Activated naive CD8-positive, alpha-beta T cell treated with anti-CD3 and anti-CD28 coated beads, Interleukin-2, amount 50 U/mL, for 24 hours (primary cell): ENCODE results near the gene MVB12B.

Source experiments
- ATAC-seq: fragments of 150-1000 bp; cut with Tn5 transposase; one replicate; pipeline ENCODE4 v1.10.0; 2021
- DNase-seq: peaks from one replicate; pipeline ENCODE4 v3.0.0; 2021
- H3K27ac Mint-ChIP-seq: one replicate; pipeline ENCODE4 v1.8.0; 2021; ENCODE audit warnings: mild to moderate bottlenecking, mixed read lengths
- H3K27me3 Mint-ChIP-seq: one replicate; pipeline ENCODE4 v1.8.0; 2021; ENCODE audit warnings: mixed read lengths
- H3K36me3 Mint-ChIP-seq: one replicate; pipeline ENCODE4 v1.8.0; 2021; ENCODE audit warnings: low read depth, mixed read lengths
- H3K4me1 Mint-ChIP-seq: one replicate; pipeline ENCODE4 v1.8.0; 2021; ENCODE audit warnings: mixed read lengths
- H3K4me3 Mint-ChIP-seq: one replicate; pipeline ENCODE4 v1.8.0; 2021; ENCODE audit warnings: mild to moderate bottlenecking, moderate library complexity, mixed read lengths
- H3K9me3 Mint-ChIP-seq: one replicate; pipeline ENCODE4 v1.8.0; 2021; ENCODE audit warnings: mixed read lengths

MVB12B gene

GRCh38 chr9:126389992-126390391 is 63.4 kb downstream of the MVB12B start:
- H3K4me1 Mint-ChIP-seq: peaks cover 21% of the 10 kb centered on the region
- peak overlapping the region; percentile 32 for H3K27ac Mint-ChIP-seq
- DNase-seq (no peak), ATAC-seq (no peak)
- H3K27me3 Mint-ChIP-seq: no peaks in the 10 kb centered on the region
- peaks cover 5% of the 10 kb centered on the region for H3K36me3 Mint-ChIP-seq
- H3K9me3 Mint-ChIP-seq: no peaks in the 10 kb centered on the region
- H3K4me3 Mint-ChIP-seq: no peak overlapping the region

- H3K4me1 Mint-ChIP-seq: peaks cover 30% of the 10 kb centered on the region
- no peak overlapping the region for H3K4me3 Mint-ChIP-seq
- DNase-seq (no peak), ATAC-seq (no peak)
- no peaks in the 10 kb centered on the region for H3K9me3 Mint-ChIP-seq
- H3K36me3 Mint-ChIP-seq: peaks cover 5% of the 10 kb centered on the region
- H3K27ac Mint-ChIP-seq: no peak overlapping the region
- H3K27me3 Mint-ChIP-seq: no peaks in the 10 kb centered on the region
Observed at GRCh38 chr9:126390923-126391322, 64.3 kb downstream of the MVB12B start.

DNA sequence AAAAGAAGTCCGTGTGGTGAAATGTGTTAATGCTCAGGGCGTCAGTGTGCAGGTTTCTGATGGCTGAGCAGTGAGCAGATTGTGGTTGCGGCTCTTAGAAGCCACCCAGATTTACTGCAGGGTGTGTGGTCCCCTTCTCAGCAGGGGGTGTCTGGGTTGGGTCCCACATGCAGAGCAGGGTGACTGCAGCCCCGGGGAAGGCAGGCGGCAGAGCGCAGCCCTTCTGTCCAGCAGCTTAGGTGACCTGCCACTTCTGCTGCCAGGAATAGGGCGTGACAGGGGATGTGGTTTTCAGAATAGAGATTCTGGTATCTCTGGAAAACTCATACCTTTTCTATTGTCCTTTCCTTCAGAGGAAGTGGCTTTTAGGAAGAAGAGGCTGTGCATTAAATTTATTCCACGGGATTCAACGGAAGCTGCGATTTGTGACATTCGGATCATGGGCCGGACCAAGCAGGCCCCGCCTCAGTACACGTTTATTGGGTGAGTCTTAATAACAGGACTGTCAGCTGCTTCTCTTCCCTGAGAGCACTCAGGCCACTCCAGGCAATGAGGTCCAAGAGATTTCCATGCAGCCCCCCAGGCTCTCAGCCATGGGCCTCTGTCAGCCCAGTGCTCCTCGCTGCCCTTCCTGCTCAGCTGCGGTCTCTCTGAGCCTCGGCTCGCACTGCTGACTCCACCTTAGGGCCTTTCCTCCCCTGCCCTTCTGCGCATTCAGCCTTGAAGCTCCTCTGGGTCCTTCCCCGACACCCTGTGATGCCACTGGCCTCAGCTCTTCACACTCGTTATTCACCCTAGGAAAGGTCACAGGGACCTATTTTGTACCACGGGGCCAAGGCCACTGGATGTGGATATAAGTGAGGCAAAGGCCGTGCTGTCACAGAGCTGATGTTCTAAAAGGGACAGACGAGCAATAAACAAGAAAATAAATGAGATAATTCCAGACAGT is 65.4 kb downstream of the MVB12B start:
- Mint-ChIP-seq H3K4me3 (no peak overlapping the region), H3K9me3 (no peaks in the 10 kb centered on the region), H3K27ac (no peak overlapping the region), H3K27me3 (no peaks in the 10 kb centered on the region), H3K36me3 (peaks cover 5% of the 10 kb centered on the region), H3K4me1 (peaks cover 40% of the 10 kb centered on the region)
- DNase-seq: no peak
- ATAC-seq: no peak

DNA sequence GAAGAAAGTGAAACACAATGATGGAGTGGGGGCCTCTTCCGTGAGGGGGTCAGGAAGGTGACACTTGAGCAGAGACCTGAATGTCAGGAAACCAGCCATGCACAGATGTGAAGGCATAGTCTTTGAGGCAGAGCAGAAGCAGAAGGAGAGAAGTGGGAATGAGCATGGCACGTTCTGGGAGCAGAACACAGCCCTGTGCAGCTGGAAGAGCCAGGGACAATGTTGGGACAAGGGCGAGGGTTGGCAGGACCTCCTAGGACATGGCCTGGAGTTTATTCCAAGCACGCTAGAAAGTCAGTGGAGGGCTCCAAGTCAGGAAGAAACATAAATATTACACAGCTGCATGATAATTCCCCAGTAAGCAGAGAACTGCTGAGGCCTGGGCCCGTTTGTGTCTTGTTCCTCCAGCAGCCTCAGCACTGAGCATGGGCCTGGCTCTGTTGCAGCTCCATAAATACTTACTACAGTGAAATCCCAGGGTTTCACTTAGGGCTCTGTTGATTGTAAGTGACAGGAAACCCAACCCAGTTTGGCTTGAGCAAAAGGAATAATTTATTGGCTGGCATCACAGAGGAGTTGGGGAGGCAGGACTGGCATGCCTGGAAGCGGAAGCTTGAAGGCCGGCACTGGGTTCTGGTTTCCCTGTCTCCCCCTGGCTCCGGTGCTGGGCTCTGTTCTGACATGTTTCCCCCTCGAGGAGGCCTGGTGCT is 66.2 kb downstream of the MVB12B start:
- Mint-ChIP-seq H3K9me3 (no peaks in the 10 kb centered on the region), H3K4me1 (peaks cover 49% of the 10 kb centered on the region), H3K36me3 (peaks cover 5% of the 10 kb centered on the region), H3K27me3 (no peaks in the 10 kb centered on the region), H3K27ac (no peak overlapping the region), H3K4me3 (no peak overlapping the region)
- no peak for ATAC-seq
- DNase-seq: no peak

DNA sequence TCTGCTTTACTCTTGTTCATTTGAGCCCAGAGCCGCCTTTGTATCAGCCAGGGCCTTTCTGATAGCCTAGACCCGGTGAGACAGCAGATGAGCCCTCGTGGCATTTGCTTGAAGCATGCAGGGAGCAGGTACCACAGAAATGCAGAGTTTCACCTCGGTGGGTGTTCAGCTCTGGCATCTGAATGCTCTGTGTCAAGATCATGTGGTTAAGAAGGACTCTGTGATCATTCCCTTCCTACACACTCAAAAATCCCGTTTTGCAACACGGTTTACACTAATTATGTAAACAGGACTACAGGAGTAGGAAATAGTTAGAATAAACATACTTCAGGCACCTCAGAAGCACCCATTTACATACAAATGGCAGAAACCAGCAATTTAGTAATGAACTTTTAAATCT is 67.2 kb downstream of the MVB12B start:
- Mint-ChIP-seq H3K4me3 (no peak overlapping the region), H3K9me3 (no peaks in the 10 kb centered on the region), H3K27me3 (no peaks in the 10 kb centered on the region), H3K4me1 (peaks cover 59% of the 10 kb centered on the region), H3K27ac (no peak overlapping the region), H3K36me3 (peaks cover 5% of the 10 kb centered on the region)
- no peak for ATAC-seq
- no peak for DNase-seq

DNA sequence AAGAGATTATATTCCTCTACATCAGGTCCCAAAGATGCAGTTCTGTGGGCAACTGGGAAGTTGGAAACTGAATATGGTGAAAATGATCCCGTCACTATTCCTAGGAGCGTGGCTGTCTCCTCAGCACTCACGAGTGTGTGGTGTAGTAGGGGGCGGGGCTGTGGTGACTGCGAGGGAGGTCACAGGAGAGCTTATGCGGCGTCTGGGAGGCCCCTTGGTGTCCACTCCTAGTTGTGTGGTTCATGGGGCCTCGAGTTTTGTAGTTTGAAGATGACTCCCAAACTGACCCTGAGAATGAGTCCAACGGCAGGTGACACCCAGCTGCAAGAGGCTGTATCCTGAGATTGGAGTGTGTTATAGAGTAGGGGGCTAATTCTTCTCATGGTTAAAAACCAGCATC is 68.2 kb downstream of the MVB12B start:
- H3K4me1 Mint-ChIP-seq: peaks cover 62% of the 10 kb centered on the region
- ATAC-seq (no peak), DNase-seq (no peak)
- H3K4me3 Mint-ChIP-seq: no peak overlapping the region
- no peaks in the 10 kb centered on the region for H3K9me3 Mint-ChIP-seq
- no peaks in the 10 kb centered on the region for H3K27me3 Mint-ChIP-seq
- no peak overlapping the region for H3K27ac Mint-ChIP-seq
- H3K36me3 Mint-ChIP-seq: peaks cover 5% of the 10 kb centered on the region

- no peaks in the 10 kb centered on the region for H3K27me3 Mint-ChIP-seq
- DNase-seq: peak; percentile 25
- ATAC-seq: no peak
- no peak overlapping the region for H3K27ac Mint-ChIP-seq
- H3K4me1 Mint-ChIP-seq: peaks cover 56% of the 10 kb centered on the region
- H3K9me3 Mint-ChIP-seq: no peaks in the 10 kb centered on the region
- H3K4me3 Mint-ChIP-seq: no peak overlapping the region
- peaks cover 5% of the 10 kb centered on the region for H3K36me3 Mint-ChIP-seq
Observed at GRCh38 chr9:126395439-126396212, 69.0 kb downstream of the MVB12B start.

DNA sequence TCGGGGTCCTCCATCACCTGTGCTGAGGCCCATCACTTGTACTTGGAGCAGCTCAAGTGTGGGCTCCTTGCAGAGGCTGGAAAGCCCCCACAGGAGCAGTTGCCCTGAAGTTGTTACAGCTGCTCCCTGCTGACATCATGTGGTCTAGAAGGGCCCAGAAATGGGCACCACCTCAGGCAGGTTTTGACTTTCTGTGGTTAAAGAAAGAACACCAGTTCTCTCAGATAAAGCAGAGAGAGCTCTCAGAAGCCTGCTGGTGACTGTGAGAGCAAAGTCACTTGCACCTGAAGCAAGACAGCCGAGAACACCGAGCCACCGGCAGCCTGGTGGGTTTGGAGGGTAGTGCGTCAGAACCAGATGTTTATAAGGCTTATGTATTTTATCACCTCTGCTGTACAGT is 70.4 kb downstream of the MVB12B start:
- H3K9me3 Mint-ChIP-seq: no peaks in the 10 kb centered on the region
- DNase-seq (peak; percentile 67), ATAC-seq (peak; percentile 93)
- peaks cover 5% of the 10 kb centered on the region for H3K36me3 Mint-ChIP-seq
- peak overlapping the region; percentile 83 for H3K27ac Mint-ChIP-seq
- peaks cover 54% of the 10 kb centered on the region for H3K4me1 Mint-ChIP-seq
- H3K4me3 Mint-ChIP-seq: peak overlapping the region; percentile 61
- H3K27me3 Mint-ChIP-seq: no peaks in the 10 kb centered on the region

- peak; percentile 85 for DNase-seq
- Mint-ChIP-seq H3K27me3 (no peaks in the 10 kb centered on the region), H3K27ac (peak overlapping the region; percentile 20), H3K9me3 (no peaks in the 10 kb centered on the region), H3K4me1 (peaks cover 62% of the 10 kb centered on the region), H3K36me3 (no peaks in the 10 kb centered on the region), H3K4me3 (no peak overlapping the region)
- peak; percentile 22 for ATAC-seq
Observed at GRCh38 chr9:126398403-126399058, 71.9 kb downstream of the MVB12B start.

DNA sequence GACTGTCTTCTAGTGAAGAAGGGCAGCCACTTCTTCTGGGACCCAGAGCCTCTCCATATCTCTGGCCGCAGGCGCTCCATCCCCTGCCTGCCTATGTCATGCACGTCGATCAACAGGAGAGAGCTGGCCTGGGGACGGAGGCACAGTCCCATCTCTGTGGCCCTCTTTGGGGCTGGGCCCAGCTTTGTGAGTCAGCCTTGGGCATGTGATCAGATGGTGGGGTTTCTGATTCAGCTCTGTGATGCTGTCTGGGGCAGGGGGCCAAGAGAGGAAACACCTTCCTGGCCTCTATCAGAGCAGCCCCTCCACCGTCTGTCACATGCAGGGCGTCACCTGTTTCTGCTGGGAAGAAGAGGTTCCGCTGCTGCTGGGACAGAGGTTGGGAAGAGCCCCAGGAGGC is 72.6 kb downstream of the MVB12B start:
- Mint-ChIP-seq H3K27ac (no peak overlapping the region), H3K27me3 (no peaks in the 10 kb centered on the region), H3K4me1 (peaks cover 61% of the 10 kb centered on the region), H3K36me3 (no peaks in the 10 kb centered on the region), H3K4me3 (no peak overlapping the region), H3K9me3 (no peaks in the 10 kb centered on the region)
- no peak for ATAC-seq
- DNase-seq: no peak

GRCh38 chr9:126399789-126400188 is 73.2 kb downstream of the MVB12B start:
- H3K27ac Mint-ChIP-seq: no peak overlapping the region
- no peak overlapping the region for H3K4me3 Mint-ChIP-seq
- ATAC-seq (no peak), DNase-seq (no peak)
- no peaks in the 10 kb centered on the region for H3K36me3 Mint-ChIP-seq
- no peaks in the 10 kb centered on the region for H3K27me3 Mint-ChIP-seq
- H3K9me3 Mint-ChIP-seq: no peaks in the 10 kb centered on the region
- peaks cover 55% of the 10 kb centered on the region for H3K4me1 Mint-ChIP-seq

DNA sequence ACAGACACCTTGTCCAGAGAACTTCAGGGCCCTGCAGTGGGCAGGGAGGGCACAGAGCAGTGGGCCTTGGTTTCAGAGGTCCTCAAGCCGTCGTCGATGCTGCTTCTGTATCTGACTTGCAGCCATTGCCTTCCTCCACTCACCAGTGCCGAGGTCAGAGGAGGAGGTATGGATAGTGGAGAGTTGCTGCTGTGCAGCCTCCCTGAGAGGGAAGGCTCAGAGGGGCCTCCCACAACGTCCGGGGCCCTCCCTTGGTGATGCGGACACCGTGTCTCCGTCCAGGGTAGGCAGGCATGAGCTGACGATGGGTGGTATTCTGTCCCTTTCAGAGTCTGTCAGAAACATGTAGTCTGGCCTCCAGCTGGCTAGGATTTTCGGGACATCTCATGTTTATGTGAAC is 73.9 kb downstream of the MVB12B start:
- ATAC-seq (no peak), DNase-seq (no peak)
- H3K9me3 Mint-ChIP-seq: no peaks in the 10 kb centered on the region
- no peak overlapping the region for H3K4me3 Mint-ChIP-seq
- peaks cover 48% of the 10 kb centered on the region for H3K4me1 Mint-ChIP-seq
- no peak overlapping the region for H3K27ac Mint-ChIP-seq
- H3K36me3 Mint-ChIP-seq: no peaks in the 10 kb centered on the region
- no peaks in the 10 kb centered on the region for H3K27me3 Mint-ChIP-seq

GRCh38 chr9:126401107-126401506 is 74.5 kb downstream of the MVB12B start:
- no peak overlapping the region for H3K27ac Mint-ChIP-seq
- ATAC-seq: no peak
- no peak for DNase-seq
- no peaks in the 10 kb centered on the region for H3K9me3 Mint-ChIP-seq
- no peaks in the 10 kb centered on the region for H3K36me3 Mint-ChIP-seq
- H3K27me3 Mint-ChIP-seq: no peaks in the 10 kb centered on the region
- no peak overlapping the region for H3K4me3 Mint-ChIP-seq
- H3K4me1 Mint-ChIP-seq: peaks cover 42% of the 10 kb centered on the region

- Mint-ChIP-seq H3K27me3 (no peaks in the 10 kb centered on the region), H3K4me1 (peaks cover 37% of the 10 kb centered on the region), H3K36me3 (no peaks in the 10 kb centered on the region), H3K9me3 (no peaks in the 10 kb centered on the region), H3K4me3 (no peak overlapping the region), H3K27ac (no peak overlapping the region)
- ATAC-seq (no peak), DNase-seq (no peak)
Observed at GRCh38 chr9:126401581-126401980, 75.0 kb downstream of the MVB12B start.
